GM18519 (cell line): Measurements from ENCODE around the gene TEX30.

Source experiments
- ATAC-seq: cut with Tn5 transposase; IDR thresholded peaks from one replicate; pipeline ENCODE4 v1.9.1; 2021; ENCODE audit warnings: mild to moderate bottlenecking, moderate library complexity; ENCODE audit not compliant: unreplicated experiment, low FRiP score

TEX30 gene

DNA sequence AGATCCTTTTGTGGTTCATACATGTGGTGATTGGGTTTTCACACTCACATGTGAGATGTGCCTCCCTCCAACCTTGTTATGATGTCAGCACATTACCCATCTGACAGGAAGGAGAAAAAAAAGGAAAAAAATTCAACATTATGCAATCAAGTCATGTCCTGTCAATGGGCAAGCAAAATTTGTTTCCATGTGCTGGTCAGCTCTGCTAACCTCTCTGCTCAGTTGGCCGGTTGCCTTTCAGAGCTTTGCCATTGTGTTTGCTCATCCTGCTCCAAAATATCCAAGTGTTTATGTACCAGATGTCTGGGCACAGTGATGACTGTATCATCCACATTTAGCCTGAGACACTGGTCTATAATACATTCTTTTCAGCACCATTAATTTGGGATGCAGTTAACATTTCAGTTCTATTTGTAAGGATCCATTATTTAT, 51.8 kb downstream of the TEX30 start:
- ATAC-seq, result no peak

DNA sequence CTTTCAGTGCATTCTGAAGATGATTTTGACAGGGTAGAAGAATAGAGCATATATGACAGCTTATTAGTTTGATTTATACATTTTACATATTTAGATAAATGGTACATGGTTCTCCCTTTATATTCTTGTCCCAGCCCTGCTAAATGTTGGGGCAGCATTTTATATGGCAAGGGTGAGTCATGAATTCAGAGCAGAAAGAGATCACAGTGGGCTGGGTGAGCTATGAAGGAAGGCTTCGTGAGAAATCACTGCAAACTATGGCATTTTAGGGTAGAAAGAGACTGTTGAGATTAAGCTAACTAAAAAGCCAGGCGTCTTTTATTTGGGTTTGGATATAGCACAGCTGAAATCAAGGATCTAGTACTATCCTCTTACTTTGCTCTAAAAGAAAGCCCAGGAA, 54.8 kb downstream of the TEX30 start:
- no peak for ATAC-seq
